Stimulated activated CD8-positive, alpha-beta memory T cell treated with anti-CD3 and anti-CD28 coated beads, Interleukin-15, amount 100 ng/mL, for 4 hours (primary cell): ENCODE data around the gene OOSP4A.

Source experiments
- DNase-seq, 2 donors: peaks; one replicate each; pipeline ENCODE4 v3.0.0-alpha.2; 2020; ENCODE audit warnings: low read depth in 2 of 2

The OOSP4A gene

GRCh38 chr11:59963733-59964132 is at the start of gene OOSP4A:
OOSP4A (plus strand) TSS chr11:59964033; CDS start chr11:59964033, 0 bp downstream.
- DNase-seq, result no peak

GRCh38 chr11:59918480-59918879 is 45.4 kb upstream of the OOSP4A start:
- DNase-seq, result no peak

GRCh38 chr11:59918987-59919589 is 44.7 kb upstream of the OOSP4A start:
- DNase-seq, result no peak

- DNase-seq, result no peak
Measured at GRCh38 chr11:59923813-59924212, 40.0 kb upstream of the OOSP4A start.

- no peak for DNase-seq
Measured at GRCh38 chr11:59931688-59932087, 32.1 kb upstream of the OOSP4A start.

GRCh38 chr11:59938132-59938531 is 25.7 kb upstream of the OOSP4A start, which contains the start of gene OOSP1:
OOSP1 (plus strand) TSS chr11:59938432; CDS start chr11:59938455, 23 bp downstream.
- no peak for DNase-seq

- DNase-seq, result no peak
Measured at GRCh38 chr11:59938718-59939117, 25.1 kb upstream of the OOSP4A start.

- no peak for DNase-seq
Measured at GRCh38 chr11:59939482-59939881, 24.4 kb upstream of the OOSP4A start.

- DNase-seq, result no peak
Measured at GRCh38 chr11:59941091-59941490, 22.7 kb upstream of the OOSP4A start.

- DNase-seq, result no peak
Measured at GRCh38 chr11:59943997-59944714, 19.7 kb upstream of the OOSP4A start.

- no peak for DNase-seq
Measured at GRCh38 chr11:59944720-59945119, 19.1 kb upstream of the OOSP4A start.

- no peak for DNase-seq
Measured at GRCh38 chr11:59953463-59954218, 10.2 kb upstream of the OOSP4A start.

GRCh38 chr11:59954219-59954847 is 9.5 kb upstream of the OOSP4A start:
- DNase-seq, result no peak

GRCh38 chr11:59957094-59957493 is 6.7 kb upstream of the OOSP4A start:
- no peak for DNase-seq

- DNase-seq, result no peak
Measured at GRCh38 chr11:59960502-59961381, 3.1 kb upstream of the OOSP4A start.

- no peak for DNase-seq
Measured at GRCh38 chr11:59962107-59962482, 1.7 kb upstream of the OOSP4A start.

- DNase-seq, result no peak
Measured at GRCh38 chr11:59965424-59965823, 1.6 kb downstream of the OOSP4A start.

GRCh38 chr11:59966201-59966600 is 2.4 kb downstream of the OOSP4A start:
- DNase-seq, result no peak

GRCh38 chr11:59967677-59968394 is 4.0 kb downstream of the OOSP4A start:
- DNase-seq, result no peak

GRCh38 chr11:59968395-59968783 is 4.6 kb downstream of the OOSP4A start:
- DNase-seq, result no peak

GRCh38 chr11:59973097-59973496 is 9.3 kb downstream of the OOSP4A start:
- DNase-seq, result no peak
